B cell (primary cell): Measurements from ENCODE around the gene ICAM5. TPM values are rescaled to one million over a fixed set of nuclear protein-coding genes. Genes with fewer than 3 reads are reported as not detected.

Source experiments
- ATAC-seq: fragments of 200-7000 bp; cut with Tn5 transposase; one replicate; pipeline ENCODE4 v1.10.0; 2021; ENCODE audit warnings: low read depth, mild to moderate bottlenecking, moderate number of reproducible peaks, moderate library complexity
- CTCF ChIA-PET: fragments of 350-600 bp; sonication (Branson Sonifier 250); formaldehyde crosslinking; loops from one replicate; lab custom pipeline; 2021; ENCODE audit warnings: antibody characterized with exemption, inconsistent platforms; lab: Charles Lee
- POLR2A ChIA-PET: fragments of 350-600 bp; sonication (Branson Sonifier 250); formaldehyde crosslinking; loops from one replicate; lab custom pipeline; 2021; ENCODE audit warnings: antibody characterized with exemption; lab: Charles Lee
- DNase-seq: peaks from one replicate; pipeline ENCODE4 v3.0.0; 2013
- H2AFZ ChIP-seq: 2 replicates; pipeline ENCODE4 v1.6.1; 2012; ENCODE audit warnings: mild to moderate bottlenecking, low read depth, low read length; ENCODE audit not compliant: insufficient read depth, poor library complexity, severe bottlenecking
- H3K27ac ChIP-seq, 2 donors: 1 replicate in 1 of 2; 2 replicates in 1 of 2; pipeline ENCODE4 v1.5.1; 2012 to 2013; ENCODE audit warnings: low read length in 2 of 2, mild to moderate bottlenecking in 2 of 2, moderate library complexity in 1 of 2
- H3K27me3 ChIP-seq, 4 experiments: fragments of 200-600 bp in 1 of 4; sonication (generic) in 1 of 4; replicated peaks in 1 of 4; 1 replicate in 2 of 4; 2 replicates in 2 of 4; pipeline versions ENCODE4 v1.6.1 to v1.7.0; 2013 to 2016; ENCODE audit warnings: low read length in 3 of 4, mild to moderate bottlenecking in 2 of 4, mixed read lengths in 1 of 4, moderate library complexity in 1 of 4; ENCODE audit not compliant: insufficient read depth in 4 of 4, control insufficient read depth in 3 of 4; ENCODE audit errors: control extremely low read depth in 1 of 4
- H3K36me3 ChIP-seq, 2 experiments: replicated peaks in 1 of 2; 1 replicate in 1 of 2; 2 replicates in 1 of 2; pipeline versions ENCODE4 v1.6.1 to v1.7.1; 2013; ENCODE audit warnings: low read length in 1 of 2; ENCODE audit not compliant: insufficient read depth in 2 of 2, control insufficient read depth in 1 of 2; ENCODE audit errors: control extremely low read depth in 1 of 2, extremely low read depth in 1 of 2
- H3K4me1 ChIP-seq, 2 donors: fragments of 200-600 bp in 1 of 2; sonication (generic) in 1 of 2; 1 replicate in 1 of 2; 2 replicates in 1 of 2; pipeline versions ENCODE4 v1.5.1 to v1.6.1; 2013 to 2017; ENCODE audit warnings: low read length in 2 of 2; ENCODE audit not compliant: control insufficient read depth in 2 of 2, insufficient read depth in 2 of 2
- H3K4me2 ChIP-seq: replicated peaks from 2 replicates; pipeline ENCODE3; 2012; ENCODE audit warnings: mild to moderate bottlenecking, low read depth, low read length; ENCODE audit not compliant: poor library complexity, severe bottlenecking
- H3K4me3 ChIP-seq, 5 experiments: fragments of 200-600 bp in 1 of 5; sonication (generic) in 1 of 5; 1 replicate in 3 of 5; 2 replicates in 2 of 5; pipeline versions ENCODE4 v1.5.1 to v1.7.0; 2011 to 2016; ENCODE audit warnings: low read length in 4 of 5, mild to moderate bottlenecking in 4 of 5, low read depth in 2 of 5, control low read depth in 1 of 5, moderate library complexity in 1 of 5; ENCODE audit not compliant: insufficient read depth in 1 of 5; ENCODE audit errors: control extremely low read depth in 1 of 5, extremely low read depth in 1 of 5
- H3K79me2 ChIP-seq: fragments of 200-600 bp; sonication (generic); one replicate; pipeline ENCODE4 v1.6.0; 2016; ENCODE audit warnings: low read length; ENCODE audit not compliant: control insufficient read depth, insufficient read depth
- H3K9ac ChIP-seq: fragments of 200-600 bp; sonication (generic); 2 replicates; pipeline ENCODE4 v1.6.1; 2017; ENCODE audit warnings: mild to moderate bottlenecking, low read length, moderate library complexity
- H3K9me3 ChIP-seq, 3 donors: one replicate each; pipeline versions ENCODE4 v1.6.1 to v1.7.1; 2013; ENCODE audit warnings: low read length in 2 of 3; ENCODE audit not compliant: control insufficient read depth in 2 of 3, insufficient read depth in 1 of 3; ENCODE audit errors: control extremely low read depth in 1 of 3
- H4K20me1 ChIP-seq: 2 replicates; pipeline ENCODE4 v1.6.0; 2012; ENCODE audit warnings: mild to moderate bottlenecking, low read length; ENCODE audit not compliant: insufficient read depth, control insufficient read depth, poor library complexity, severe bottlenecking
- H3K27ac Mint-ChIP-seq: one replicate; pipeline ENCODE4 v1.8.0; 2021; ENCODE audit warnings: mixed read lengths
- H3K27me3 Mint-ChIP-seq: one replicate; pipeline ENCODE4 v1.8.0; 2021; ENCODE audit warnings: mixed read lengths
- H3K4me1 Mint-ChIP-seq: one replicate; pipeline ENCODE4 v1.8.0; 2021; ENCODE audit warnings: mixed read lengths
- H3K4me3 Mint-ChIP-seq: one replicate; pipeline ENCODE4 v1.8.0; 2021; ENCODE audit warnings: mixed read lengths
- H3K9me3 Mint-ChIP-seq: one replicate; pipeline ENCODE4 v1.8.0; 2022; ENCODE audit warnings: mixed read lengths; ENCODE audit not compliant: insufficient read depth
- CTCF ChIP-seq: fragments of 200-600 bp; IDR thresholded peaks from one replicate; pipeline ENCODE4 v1.8.0; 2022; ENCODE audit warnings: antibody characterized with exemption, mild to moderate bottlenecking
- EZH2 ChIP-seq: IDR thresholded peaks from 2 replicates; pipeline ENCODE4 v1.6.1; 2012; ENCODE audit warnings: borderline replicate concordance, low read depth, mild to moderate bottlenecking, moderate library complexity, low read length; ENCODE audit not compliant: insufficient read depth, poor library complexity, severe bottlenecking
- WGBS: methylation state at CpG from one replicate; pipeline ENCODE4 v1.1.5; 2013; ENCODE audit warnings: missing lambda C conversion rate; ENCODE audit not compliant: insufficient coverage; 5-methylcytosine and 5-hydroxymethylcytosine counted together
- intact Hi-C: fragments of 100-400 bp; cut with micrococcal nuclease; formaldehyde crosslinking; loops from one replicate; pipeline ENCODE4 v1.10.0; 2022
- polyA plus RNA-seq: library from polyadenylated mRNA; depleted of rRNA; stranded (reverse); fragments of >200 nt; gene quantifications from 2 replicates; pipeline ENCODE4 v1.2.3, GENCODE V29; 2012
- total RNA-seq, 2 donors: library from RNA; stranded (reverse); fragments of 120-200 nt in 1 of 2; gene quantifications; 1 replicate in 1 of 2; 2 replicates in 1 of 2; pipeline versions ENCODE4 v1.2.3 to v1.2.4, GENCODE V29; 2013 to 2022

The ICAM5 gene
- total and polyA plus RNA-seq, 2 donors (not counting 1 experiment from before 2014, with no cell fraction given): 0.54 TPM; not detected in 1

GRCh38 chr19:10299545-10300458 lies 10.1 kb downstream of the ICAM5 start:
- Mint-ChIP-seq H3K27me3 (peaks cover 5% of the 10 kb centered on the region), H3K27ac (no peak overlapping the region), H3K9me3 (no peaks in the 10 kb centered on the region), H3K4me1 (peaks cover 12% of the 10 kb centered on the region), H3K4me3 (no peak overlapping the region)
- Histone ChIP-seq H3K9ac (no peak overlapping the region), H3K79me2 (no peaks in the 10 kb centered on the region), H3K27ac (no peak overlapping the region), H3K36me3 (no peaks in the 10 kb centered on the region), H3K4me3 (no peak overlapping the region), H3K4me2 (no peak overlapping the region), H4K20me1 (no peaks in the 10 kb centered on the region), H3K27me3 (peaks cover 0 to 16% (median 6%) of the 10 kb centered on the region in 4 experiments), H3K4me1 (peaks cover 13 to 14% of the 10 kb centered on the region in 2 donors), H2AFZ (peak overlapping the region; percentile 21), H3K9me3 (peaks cover 0 to 12% (median 0%) of the 10 kb centered on the region in 3 donors)
- DNase-seq (peak; percentile 10), ATAC-seq (no peak)
- TF ChIP-seq CTCF: no peak
- no peak for TF ChIP-seq EZH2
- intact Hi-C loops: no loop called here
- ChIA-PET POLR2A (no interaction called here), CTCF (interaction anchor here (0.9 kb wide), 1 partner anchor 30 kb away, joined by 4 read pairs; no protein-coding TSS in a partner anchor)
- WGBS: 25% methylated on average over 11 of the region's 14 CpGs
